T-helper 1 cell treated with Interleukin-12 subunit alpha and Interleukin-12 subunit beta and Interleukin-4 antibody, amounts not matched to agents 30 ng/mL and 1 ng/mL, for 36 hours (primary cell): ENCODE data around the gene PREX1. TPM values are rescaled to one million over a fixed set of nuclear protein-coding genes. Genes with fewer than 3 reads are reported as not detected.

Source experiments
- intact Hi-C: fragments of 100-400 bp; cut with micrococcal nuclease; formaldehyde crosslinking; loops from one replicate; pipeline ENCODE4 v1.15.1; 2024
- total RNA-seq: library from RNA; stranded (reverse); gene quantifications from 2 replicates; pipeline ENCODE4 v1.2.3, GENCODE V29; 2022

Gene PREX1
- total RNA-seq, 1 donor from 2014 or later, result 119 TPM

DNA sequence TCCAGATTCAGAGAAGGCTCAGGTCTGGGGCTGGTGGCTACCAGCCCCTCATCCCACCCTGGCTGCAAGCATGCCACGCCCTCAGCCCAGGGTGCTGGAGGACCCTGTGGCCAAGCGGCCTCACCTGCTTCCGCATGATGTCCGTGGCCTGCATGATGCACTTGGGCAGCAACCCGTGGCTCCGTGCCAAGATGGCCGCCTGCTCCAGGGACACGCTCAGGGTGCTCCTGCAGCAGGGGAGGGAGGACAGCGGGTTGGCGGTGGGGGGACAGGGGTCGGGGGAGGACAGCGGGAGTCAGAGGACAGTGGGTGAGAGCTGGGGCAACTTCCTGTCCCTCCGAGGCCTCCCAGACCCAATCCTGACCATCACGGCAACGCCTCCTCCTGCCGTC, 200.1 kb downstream of the PREX1 start:
- intact Hi-C loops, result no loop called here

DNA sequence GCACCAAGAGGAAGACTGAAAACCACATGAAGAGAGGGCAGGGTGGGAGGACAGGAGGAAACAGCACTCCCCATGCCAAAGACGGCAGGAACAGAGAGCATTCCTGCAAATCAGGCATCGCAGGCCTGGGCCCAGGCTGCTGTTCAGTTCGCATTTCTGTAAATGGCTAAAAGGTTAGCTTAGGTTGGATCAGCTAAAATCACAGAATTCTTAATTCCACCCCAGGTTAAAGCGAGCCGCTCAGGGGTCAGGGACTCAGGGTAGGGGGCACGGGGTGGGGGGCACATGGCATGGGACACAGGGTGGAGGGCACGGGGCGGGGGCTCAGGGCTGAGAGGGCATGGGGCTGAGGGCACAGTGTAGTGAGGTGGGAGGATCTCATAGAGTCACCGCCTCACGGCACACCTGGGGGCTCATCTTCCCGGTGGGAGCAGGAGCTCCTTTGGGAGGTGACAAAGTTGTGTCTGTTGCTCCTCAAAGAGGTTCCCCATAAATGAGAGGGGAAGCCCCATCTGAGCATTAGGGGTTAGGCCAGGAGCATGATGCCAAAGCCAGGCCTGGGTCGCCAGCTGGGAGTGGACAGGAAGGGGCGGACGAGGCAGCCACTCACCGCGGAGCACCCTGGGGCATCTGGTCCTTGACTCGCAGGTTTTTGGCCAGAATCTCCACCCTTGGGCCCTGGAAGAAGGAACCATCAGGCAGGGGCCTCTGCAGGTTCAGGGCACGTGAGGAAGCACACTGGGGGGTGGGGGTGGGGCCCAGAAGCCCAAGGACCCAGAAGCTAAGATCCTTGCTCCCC, 200.7 kb downstream of the PREX1 start:
- intact Hi-C loops, result no loop called here

DNA sequence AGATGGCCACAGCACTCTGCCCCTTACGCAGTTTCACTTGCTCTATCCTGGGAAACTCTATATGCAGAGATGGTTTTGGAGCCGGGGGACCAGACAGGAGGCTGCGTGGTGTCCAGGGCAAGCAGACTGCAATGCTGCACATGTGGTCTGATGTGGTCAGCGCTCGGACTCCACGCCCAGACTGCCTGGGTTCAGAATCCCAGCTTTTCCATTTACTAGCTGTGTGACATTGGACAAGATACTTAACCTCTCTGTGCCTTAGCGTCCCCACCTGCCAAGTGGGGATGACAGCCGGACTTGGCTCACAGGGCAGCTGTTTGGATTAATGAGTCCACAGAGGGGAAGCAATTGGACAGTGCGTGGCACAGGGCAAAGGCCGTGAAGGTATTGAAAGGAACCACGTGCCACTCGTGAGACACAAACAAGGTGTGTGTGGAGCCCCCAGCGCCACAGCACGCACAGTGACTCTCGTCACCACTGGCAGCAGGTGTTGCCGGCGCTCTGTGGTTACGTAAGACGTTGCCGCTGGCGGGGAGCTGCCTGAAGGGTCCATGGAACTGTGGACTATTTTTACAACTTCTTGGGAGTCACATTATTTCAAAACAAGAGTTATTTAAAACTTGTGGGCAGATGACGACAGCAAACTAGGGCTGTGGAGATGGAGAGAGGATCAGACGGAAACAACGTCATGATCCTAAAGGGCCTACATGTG, 201.4 kb downstream of the PREX1 start:
- intact Hi-C loops, result no loop called here

DNA sequence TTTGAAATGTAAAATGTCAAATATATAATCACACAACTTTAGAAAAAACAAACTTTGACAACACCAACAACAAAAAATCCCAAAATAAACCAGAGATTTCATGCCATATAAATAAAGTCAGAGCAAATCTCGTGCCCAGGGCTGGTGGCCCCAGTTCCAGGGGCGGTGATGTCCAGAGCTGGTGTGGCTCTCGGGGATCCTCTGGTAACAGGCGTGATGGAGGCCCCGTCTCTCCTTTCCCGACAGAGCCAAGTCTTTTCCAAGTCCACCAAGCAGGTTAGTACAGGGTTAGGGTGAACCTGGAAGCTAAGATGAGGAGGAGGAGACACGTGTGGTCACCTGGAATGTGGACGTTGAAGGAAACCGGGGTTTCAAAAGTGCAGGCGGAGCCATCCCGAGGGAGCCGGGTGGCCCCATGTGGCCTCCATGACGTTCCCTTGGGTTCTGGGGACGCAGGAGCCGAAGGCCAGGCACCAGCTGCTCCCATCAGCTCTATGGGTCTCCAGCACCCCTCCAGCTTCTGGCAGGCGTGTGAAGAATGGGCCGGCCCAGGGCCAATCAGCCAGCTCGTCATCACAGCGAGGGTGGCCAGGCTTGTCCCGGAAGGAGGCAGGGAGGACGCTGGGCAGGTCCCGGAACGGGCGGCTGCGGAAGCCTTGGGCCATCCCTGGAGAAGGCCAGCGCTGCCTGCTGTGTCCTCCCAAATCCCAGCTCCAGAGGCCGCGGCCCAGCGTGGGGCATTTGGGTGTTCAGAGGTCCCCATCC, 202.5 kb downstream of the PREX1 start:
- intact Hi-C loops, result no loop called here

DNA sequence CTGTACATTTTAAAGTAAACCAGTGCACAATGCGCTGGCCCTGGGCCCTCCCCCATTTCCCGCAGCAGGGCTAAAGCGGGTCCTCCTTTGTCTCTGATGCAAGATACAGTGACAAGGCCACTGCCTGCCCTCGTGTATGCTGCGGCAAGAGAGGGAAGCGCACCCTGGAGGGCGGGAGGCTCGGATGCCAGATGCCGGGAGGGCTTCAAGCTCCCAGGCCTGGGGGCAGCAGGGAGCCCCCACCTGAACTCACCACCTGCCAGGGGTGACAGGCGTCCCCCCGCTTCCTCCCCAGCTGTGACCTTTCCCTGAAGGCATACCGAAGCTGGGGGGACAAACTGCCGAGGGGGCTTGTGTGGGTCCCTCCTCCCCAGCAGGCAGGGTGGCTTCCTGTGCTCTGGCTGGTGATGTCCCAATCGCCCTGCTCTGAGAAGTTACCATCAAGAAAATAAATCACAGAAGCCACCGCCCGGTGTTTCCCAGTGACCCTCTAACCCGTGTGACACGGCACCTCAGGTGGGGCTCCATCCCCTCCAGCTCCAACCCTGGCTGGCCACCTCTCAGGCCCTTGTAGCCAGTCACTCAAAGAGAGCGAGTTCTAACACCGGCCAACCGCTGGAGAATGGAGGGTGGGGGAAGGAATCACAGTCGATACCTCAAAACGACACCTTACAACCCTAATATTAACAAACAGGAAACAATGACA, 203.3 kb downstream of the PREX1 start:
- intact Hi-C loops, result no loop called here

DNA sequence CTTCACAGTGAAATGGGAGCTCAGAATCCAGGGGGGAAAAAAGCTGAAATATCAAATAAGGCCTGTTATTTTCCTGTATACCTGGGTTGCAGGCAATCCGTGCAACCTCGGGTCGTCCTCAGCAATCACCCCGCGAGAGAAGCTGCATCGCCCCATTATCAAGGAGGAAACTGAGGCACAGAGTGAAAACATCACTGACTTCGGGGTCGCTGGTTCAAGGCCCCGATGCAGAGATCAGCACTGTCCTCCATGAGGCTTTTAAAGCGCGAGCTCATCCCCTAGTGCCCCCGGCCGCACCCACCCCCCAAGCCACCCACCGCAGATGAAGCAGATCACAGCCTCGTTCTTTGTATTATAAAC, 203.9 kb downstream of the PREX1 start:
- intact Hi-C loops, result no loop called here

DNA sequence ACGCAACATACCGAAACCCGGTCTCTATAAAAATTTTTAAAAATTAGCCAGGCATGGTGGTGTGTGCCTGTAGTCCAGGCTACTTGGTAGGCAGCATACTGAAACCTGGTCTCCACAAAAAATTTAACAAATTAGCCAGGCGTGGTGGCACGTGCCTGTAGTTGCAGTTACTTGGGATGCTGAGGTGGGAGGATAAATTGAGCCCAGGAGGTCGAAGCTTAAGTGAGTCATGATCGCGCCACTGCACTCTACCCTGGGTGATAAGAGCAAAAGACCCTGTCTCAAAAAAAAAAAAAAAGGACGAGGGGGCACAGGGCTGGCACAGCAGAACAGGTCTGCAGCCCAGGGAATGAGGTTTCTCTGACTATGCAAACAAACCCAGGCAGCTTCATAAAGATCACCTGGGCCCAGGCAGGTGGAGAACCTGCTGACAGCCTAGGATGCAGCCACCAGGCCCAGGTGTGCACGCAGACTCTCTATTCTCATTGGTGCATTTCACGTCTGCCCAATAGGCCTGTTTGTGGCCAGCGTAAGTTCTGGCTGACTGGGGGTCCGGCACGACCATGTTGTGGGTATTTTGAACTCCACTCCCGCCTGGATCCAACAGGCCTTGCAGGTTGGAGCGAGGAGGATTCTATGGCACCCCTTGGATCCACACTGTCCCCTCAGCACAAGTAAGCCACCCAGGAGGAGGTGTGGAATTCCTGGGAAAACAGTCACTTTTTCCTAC, 204.5 kb downstream of the PREX1 start:
- intact Hi-C loops, result no loop called here

DNA sequence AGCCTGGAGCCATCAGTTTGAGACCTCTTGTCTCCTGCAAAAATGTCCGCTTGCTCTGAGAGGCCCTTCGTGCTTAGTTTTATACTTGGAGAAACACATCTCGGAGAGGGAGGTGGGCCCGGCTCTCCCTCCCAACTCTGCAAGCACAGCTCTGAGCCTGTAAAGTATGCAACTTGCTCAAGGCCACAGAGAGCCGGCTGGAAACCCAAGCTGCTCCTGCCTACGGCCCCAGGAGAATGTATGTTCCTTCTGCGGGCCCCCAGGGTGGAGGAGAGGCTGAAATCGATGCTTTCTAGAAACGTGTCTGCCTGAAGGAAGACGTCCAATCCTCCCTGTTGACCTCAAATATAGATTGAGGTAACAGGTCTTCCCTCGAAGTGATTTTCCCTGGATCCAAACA, 205.4 kb downstream of the PREX1 start:
- intact Hi-C loops, result no loop called here

DNA sequence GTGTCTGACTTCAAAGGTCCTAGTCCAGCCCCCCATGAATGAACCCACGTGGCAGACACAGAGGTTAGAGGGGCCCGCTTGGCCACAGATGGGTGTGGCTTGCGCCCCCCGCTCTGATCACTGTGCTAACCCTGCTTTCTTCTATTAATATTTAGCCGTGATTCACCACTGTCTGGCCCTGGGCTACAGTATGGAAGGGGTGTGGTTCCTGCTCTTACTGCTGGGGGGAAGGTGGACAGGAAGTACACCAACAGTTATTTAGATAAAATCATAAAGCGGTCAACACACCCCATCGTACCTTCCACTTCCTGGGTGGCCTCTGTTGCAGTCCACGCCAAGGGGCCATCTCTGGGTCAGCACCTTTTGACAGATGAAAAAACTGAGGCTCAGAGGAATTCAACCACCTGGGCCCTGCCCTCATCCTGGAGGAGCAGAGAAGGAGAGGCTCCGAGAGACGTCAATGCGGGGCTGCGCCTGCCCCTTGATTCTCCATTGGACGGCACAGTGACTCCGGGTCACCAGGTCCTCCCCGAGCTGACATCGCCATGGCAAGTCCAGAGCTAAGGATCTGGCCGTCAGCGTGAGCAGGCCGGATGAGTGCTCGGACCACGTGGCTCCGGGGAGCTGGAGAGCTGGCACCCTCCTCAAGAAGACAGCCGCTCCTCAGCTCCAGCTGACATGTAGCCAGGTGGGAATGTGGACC, 206.3 kb downstream of the PREX1 start:
- intact Hi-C loops, result loop anchor here (1.0 kb wide), 4 partner anchors 896 to 1425 kb away; no protein-coding TSS in a partner anchor

DNA sequence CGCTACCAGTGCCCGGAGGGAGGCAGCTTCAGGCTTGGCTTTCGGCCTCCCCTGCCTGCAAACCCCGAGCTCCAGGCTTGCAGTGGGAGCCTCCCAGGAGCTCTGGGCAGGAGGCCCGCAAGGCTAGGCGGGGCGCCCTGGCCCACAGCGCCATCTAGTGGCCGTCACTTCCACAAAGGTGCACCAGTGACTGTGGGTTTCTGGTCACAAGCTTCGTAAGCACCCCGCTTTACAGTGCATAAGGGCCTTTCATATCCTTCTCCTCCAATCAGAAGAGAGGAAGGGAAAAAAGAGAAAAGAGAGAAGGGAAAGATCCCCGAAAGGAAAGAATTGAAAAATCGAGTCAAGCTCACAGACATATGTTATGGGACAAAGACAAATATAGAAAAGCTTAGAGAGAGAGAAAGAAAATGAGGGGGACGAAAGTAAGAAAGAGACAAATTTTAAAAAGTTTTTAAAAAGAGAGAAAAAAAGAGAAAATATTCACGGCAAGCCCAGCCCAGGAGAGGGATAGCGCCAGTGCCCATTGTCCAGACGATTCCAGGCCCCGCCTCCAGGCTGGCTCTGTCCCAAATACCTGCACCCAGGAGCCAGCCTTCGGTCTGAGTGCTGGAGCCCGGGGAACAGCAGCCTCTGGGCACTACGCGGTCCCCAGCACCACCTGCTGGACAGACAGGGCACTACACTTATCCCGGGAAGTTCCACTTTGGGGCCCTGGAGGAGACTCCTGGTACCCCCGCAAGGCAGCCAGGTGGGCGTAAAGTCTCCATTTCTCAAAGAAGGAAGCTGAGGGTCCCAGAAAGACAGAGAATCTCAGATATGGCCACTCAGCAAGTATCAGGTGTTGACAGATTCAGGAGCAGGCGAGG, 207.1 kb downstream of the PREX1 start:
- intact Hi-C loops, result loop anchor here (1.0 kb wide), 4 partner anchors 895 to 1424 kb away; no protein-coding TSS in a partner anchor

DNA sequence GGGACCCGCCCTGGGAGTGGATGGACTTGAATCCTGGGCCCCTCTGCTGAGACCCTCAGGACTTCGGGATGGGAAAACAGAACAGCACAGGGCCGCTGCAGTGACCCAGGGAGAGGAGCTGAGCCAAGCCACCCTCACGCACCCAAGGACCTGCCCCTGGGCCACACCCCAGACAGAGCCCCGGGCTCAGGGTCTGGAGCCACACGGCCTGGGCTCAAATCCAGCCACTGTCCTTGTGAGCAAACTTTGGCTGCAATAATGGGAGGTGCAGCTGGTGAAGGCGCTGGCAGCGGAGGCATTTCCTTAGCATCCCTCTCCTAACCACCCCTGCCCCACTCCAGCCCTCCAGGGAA, 207.7 kb downstream of the PREX1 start:
- intact Hi-C loops, result no loop called here

DNA sequence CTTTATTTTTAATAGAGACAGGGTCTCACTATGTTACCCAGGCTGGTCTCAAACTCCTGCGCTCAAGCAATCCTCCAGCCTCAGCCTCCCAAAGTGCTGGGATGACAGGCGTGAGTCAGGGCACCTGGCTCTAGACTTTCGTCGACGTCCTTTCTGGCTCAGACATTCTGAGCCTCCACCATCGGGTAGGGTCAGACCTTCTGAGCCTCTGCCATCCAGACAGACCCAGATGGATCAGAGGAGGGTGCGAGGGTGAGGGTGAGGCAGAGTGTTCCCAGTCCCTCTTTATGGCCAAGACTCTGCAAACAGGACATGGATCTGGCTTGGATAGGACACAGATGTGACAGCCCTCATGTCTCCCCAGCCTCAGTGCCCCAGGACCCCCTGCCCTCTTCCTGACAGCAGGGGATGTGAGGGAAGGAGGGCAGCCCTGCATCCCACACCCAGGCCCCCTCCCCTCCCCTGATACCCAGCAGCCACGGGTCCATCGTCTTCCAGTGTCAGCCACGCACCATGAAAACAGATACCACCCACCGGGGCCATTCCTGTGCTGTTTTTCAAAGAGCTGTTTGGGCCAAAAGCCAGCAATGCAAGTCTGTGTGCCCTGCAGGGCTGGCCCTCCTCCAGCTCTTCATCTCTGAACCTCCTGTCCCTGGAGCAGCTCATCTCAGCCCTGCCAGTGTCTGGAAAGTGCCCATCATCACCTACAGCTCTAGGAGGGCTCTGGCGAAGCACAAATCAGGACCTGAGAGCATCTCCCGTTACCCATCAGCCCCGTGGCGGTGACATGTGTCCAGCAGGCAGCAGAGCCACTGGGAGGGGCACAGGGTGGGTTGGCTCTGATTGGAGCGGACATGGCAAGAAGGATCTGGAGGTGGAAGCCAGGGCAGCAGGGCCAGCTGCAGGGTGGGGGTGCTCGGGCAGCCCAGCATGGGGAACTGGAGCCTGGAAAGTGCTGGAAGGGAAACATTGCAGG, 208.4 kb downstream of the PREX1 start:
- intact Hi-C loops, result no loop called here

DNA sequence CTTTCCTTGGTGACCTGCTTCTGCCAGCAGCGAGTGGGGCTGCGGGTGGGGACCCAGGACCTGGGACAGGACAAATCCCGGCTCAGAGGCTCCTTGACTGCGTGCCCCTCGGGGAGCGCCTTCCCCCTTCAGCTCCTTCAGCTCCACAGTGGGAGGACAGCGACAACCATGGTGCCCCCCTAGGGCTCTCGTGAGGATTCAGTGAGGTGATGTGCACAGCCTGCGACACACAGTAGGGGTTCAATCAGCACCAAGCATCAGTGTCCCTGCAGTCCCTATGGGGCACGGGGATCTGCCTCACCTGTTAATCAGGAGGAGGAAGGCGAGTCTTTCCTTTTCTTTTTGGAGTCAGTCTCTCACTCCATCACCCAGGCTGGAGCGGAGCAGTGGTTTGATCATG, 209.2 kb downstream of the PREX1 start:
- intact Hi-C loops, result no loop called here

DNA sequence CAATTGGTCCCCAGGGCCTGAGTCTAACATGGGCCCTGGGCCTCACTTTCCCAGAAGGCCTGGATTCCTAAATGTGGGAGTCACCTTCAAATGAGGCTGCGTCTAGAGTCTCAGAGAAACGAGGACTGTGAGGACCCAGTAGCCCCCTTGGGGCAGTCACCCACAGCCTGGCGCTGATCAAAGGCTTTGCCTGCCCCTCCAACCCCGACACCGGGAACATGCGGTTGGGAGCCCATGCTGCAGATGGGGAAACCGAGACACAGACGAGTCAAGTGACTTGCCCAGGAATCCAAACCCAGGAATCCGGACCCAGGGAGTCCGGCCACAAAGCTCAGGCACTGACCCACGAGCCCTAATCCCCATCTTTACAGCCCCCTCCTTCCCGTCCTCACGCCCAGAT, 209.7 kb downstream of the PREX1 start:
- intact Hi-C loops, result no loop called here

DNA sequence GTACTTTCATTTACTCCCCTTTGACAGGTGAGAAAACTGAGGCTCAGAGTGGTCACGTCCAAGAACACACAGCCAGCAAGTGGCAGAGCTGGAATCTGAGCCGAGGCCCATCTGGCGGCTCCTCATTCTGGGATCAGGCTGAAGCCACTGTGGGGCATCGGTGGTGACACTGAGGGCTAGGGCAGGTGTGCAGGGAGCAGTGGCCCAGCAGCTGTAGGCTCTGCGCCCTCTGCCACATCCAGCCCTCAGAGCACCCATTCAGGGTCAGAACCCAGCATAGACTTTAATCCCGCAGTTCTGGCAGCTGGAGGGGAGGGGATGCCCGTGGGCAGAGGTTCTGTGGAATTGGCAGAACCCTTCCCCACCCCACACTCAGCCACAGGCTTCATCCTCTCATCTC, 210.3 kb downstream of the PREX1 start:
- intact Hi-C loops, result no loop called here

DNA sequence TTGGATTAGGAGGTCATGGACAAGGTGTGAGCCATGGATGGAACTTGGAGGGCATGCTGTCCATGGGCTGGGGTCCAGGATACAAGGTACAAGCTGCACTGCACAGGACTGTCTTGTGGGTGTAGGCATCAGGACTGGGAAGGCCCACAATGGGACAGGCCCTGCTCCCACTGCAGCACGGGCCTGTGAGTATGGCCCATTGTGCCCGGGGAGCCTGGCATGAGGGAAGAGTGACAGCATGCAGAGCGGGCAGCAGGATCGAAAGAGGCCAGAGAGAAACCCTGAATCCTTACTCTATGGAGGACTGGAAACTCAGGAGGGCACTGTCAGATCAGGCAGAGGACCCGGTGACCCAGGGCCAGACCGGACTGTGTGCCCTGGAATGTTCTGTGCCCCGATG, 211.3 kb downstream of the PREX1 start:
- intact Hi-C loops, result no loop called here

DNA sequence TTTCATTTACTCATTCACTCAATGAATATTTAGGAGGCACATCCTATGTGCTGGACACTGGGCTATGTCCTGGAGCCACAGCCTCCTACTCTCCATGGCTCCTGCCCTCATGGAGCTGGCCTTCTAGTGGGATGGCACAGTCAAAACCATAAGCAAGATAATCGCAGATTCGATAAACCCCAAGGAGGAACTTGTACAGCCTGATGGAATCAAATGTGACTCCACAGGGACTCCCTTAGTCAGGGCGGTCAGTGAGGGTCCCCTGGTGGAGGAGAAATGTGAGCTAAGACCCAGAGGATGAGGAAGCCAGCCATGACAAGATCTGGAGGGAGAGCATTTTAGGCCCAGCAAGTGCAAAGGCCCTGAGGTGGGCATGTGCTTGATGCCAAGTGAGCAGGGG, 211.9 kb downstream of the PREX1 start:
- intact Hi-C loops, result no loop called here

DNA sequence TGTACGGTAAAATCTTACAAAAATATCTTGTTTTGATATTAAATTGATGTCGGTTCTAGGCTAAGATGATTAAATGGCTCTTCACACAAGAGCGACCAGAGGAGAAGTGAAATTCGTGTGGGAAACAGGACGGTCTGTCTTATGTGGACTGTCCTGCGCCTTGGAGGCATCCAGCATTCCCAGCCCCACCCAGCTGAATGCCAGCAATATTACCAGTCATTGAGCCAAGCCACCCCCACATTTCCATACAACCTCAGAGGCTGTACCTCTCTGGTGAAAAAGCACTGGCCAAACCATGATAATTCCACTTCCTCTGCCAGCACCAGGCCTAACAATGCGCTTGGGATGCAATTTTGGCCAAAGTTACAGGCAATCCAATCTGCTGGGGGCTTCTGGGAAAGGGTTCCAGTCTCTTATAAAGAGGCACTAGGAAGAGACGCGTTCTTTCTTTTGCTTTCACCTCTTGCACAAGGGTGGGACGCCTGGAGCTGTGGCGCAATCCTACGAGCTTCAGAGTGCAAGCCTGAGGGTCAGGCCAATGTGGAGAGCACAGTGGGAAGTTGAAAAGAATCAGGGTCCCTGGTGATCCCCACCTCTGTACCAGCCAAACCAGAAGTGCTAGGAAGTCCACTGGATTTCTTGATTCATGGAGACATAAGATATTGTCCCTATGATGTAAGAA, 213.1 kb downstream of the PREX1 start:
- intact Hi-C loops, result no loop called here
